Karpas-422 (cell line): Measurements from ENCODE around the gene SORCS1. TPM values are rescaled to one million over a fixed set of nuclear protein-coding genes. Genes with fewer than 3 reads are reported as not detected.

ENCODE experiments used
- DNase-seq: peaks from one replicate; pipeline ENCODE4 v3.0.0-alpha.2; 2015
- H2AFZ ChIP-seq: fragments of 200-600 bp; sonication (generic); 2 replicates; pipeline ENCODE4 v1.6.1; 2014; ENCODE audit warnings: antibody characterized with exemption, low read length, mixed read lengths
- H3K27ac ChIP-seq: fragments of 200-600 bp; sonication (generic); 2 replicates; pipeline ENCODE4 v1.5.1; 2014; ENCODE audit warnings: mild to moderate bottlenecking, low read length, moderate library complexity
- H3K27me3 ChIP-seq: fragments of 200-600 bp; sonication (generic); 2 replicates; pipeline ENCODE4 v1.6.1; 2014; ENCODE audit warnings: low read length, mixed read lengths
- H3K36me3 ChIP-seq: fragments of 200-600 bp; sonication (generic); 2 replicates; pipeline ENCODE4 v1.6.1; 2014; ENCODE audit warnings: low read length, mixed read lengths; ENCODE audit not compliant: insufficient read depth
- H3K4me1 ChIP-seq: fragments of 200-600 bp; sonication (generic); 2 replicates; pipeline ENCODE4 v1.6.1; 2014; ENCODE audit warnings: mild to moderate bottlenecking, low read length, mixed read lengths
- H3K4me2 ChIP-seq: fragments of 200-600 bp; sonication (generic); 2 replicates; pipeline ENCODE4 v1.6.1; 2014; ENCODE audit warnings: low read length, low read depth, mild to moderate bottlenecking; ENCODE audit not compliant: poor library complexity, severe bottlenecking
- H3K4me3 ChIP-seq: fragments of 200-600 bp; sonication (generic); 2 replicates; pipeline ENCODE4 v1.5.1; 2014; ENCODE audit warnings: mild to moderate bottlenecking, antibody characterized with exemption, low read length, mixed read lengths
- H3K79me2 ChIP-seq: fragments of 200-600 bp; sonication (generic); 2 replicates; pipeline ENCODE4 v1.6.1; 2014; ENCODE audit warnings: mild to moderate bottlenecking, low read length, mixed read lengths
- H3K9ac ChIP-seq: fragments of 200-600 bp; sonication (generic); 2 replicates; pipeline ENCODE4 v1.6.0; 2014; ENCODE audit warnings: low read length
- H3K9me2 ChIP-seq: fragments of 200-600 bp; sonication (generic), shearing (Covaris generic); replicated peaks from 2 replicates; pipeline ENCODE4 v1.6.0; 2014; ENCODE audit warnings: mild to moderate bottlenecking, low read length, moderate library complexity; ENCODE audit not compliant: insufficient read depth
- H3K9me3 ChIP-seq: fragments of 300-700, 200-600 bp; sonication (generic); 2 replicates; pipeline ENCODE4 v1.6.1; 2014; ENCODE audit warnings: low read length, mixed read lengths
- H4K20me1 ChIP-seq: fragments of 200-600 bp; sonication (generic); 2 replicates; pipeline ENCODE4 v1.6.1; 2014; ENCODE audit warnings: mild to moderate bottlenecking, antibody characterized with exemption, low read length, low read depth; ENCODE audit not compliant: insufficient read depth
- total RNA-seq: library from RNA; depleted of rRNA; stranded (reverse); fragments of >200 nt; shearing (Covaris generic); gene quantifications from 2 replicates; pipeline ENCODE4 v1.2.3, GENCODE V29; 2014; ENCODE audit warnings: low replicate concordance

SORCS1 gene
- total RNA-seq, 1 experiment from 2014 or later = not detected

DNA sequence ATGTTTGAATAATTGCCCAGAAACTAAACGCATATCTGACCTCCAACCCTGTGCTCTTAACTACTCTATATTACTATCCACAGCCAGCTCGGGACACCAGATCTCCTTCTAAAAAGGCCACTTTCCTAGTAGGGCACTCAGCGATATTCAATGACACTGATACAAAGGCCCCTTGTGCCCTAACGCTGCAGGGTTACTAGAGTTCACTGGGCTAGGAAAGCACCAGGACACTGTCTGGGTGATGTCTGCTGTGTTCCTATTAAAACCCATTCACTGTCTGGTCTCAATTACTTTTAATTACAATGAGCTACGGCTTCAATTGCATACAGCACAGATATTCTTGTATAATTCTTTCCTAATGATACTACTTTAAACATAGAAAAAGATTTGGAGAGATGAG, 91.7 kb downstream of the SORCS1 start:
- Histone ChIP-seq H3K9ac (no peak overlapping the region), H2AFZ (no peak overlapping the region), H3K9me2 (no peaks in the 10 kb centered on the region), H4K20me1 (no peaks in the 10 kb centered on the region), H3K9me3 (peaks cover 21% of the 10 kb centered on the region), H3K4me2 (no peak overlapping the region), H3K79me2 (no peaks in the 10 kb centered on the region), H3K4me3 (no peak overlapping the region), H3K36me3 (no peaks in the 10 kb centered on the region), H3K27ac (no peak overlapping the region), H3K4me1 (no peaks in the 10 kb centered on the region), H3K27me3 (no peaks in the 10 kb centered on the region)
- no peak for DNase-seq

DNA sequence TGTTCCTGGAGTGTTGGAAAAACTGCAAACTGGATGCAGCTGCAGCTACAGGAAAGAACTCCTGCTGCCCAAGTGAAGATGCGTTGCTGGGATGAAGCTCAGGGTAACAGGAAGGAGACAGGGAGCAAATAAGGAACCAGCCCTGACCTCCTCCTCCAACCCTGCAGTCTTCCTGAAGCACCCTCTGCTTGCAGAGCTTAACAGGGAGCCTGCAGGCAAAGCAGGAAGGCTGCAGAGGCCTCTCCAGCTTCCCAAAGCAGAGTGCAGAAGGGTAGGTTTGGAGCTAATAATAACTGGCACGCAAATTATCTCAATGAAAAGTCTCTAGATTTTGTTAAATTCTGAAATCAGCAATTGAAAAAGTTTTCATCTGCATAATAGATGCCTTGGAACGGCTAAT, 92.5 kb downstream of the SORCS1 start:
- Histone ChIP-seq H3K27me3 (no peaks in the 10 kb centered on the region), H3K27ac (no peak overlapping the region), H3K79me2 (no peaks in the 10 kb centered on the region), H3K4me3 (no peak overlapping the region), H2AFZ (no peak overlapping the region), H3K4me2 (no peak overlapping the region), H3K9ac (no peak overlapping the region), H3K9me2 (no peaks in the 10 kb centered on the region), H3K9me3 (peaks cover 18% of the 10 kb centered on the region), H4K20me1 (no peaks in the 10 kb centered on the region), H3K4me1 (no peaks in the 10 kb centered on the region), H3K36me3 (no peaks in the 10 kb centered on the region)
- no peak for DNase-seq

DNA sequence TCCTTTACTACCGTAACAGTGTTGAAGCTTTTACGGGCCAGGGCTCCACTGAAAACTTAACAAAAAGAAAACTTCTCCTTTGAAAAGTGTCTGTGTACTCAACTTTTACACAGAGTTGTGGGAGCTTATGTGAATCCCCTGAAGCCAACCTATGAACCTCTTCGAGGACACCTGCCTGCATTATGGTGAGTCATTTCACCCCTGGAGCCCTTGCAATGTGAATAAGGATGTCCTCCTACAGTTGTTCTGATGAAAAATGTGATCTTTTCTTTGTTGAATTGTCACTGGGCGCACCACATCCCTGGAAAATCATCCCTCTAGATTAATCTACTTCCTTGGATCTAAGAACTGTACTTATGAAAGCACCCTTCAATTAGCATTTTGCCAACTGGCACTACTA, 93.2 kb downstream of the SORCS1 start:
- Histone ChIP-seq H3K9me3 (peaks cover 17% of the 10 kb centered on the region), H4K20me1 (no peaks in the 10 kb centered on the region), H3K36me3 (no peaks in the 10 kb centered on the region), H3K4me1 (no peaks in the 10 kb centered on the region), H3K27ac (no peak overlapping the region), H3K79me2 (no peaks in the 10 kb centered on the region), H3K9ac (no peak overlapping the region), H3K4me3 (no peak overlapping the region), H3K4me2 (no peak overlapping the region), H2AFZ (no peak overlapping the region), H3K9me2 (no peaks in the 10 kb centered on the region), H3K27me3 (no peaks in the 10 kb centered on the region)
- DNase-seq = no peak

DNA sequence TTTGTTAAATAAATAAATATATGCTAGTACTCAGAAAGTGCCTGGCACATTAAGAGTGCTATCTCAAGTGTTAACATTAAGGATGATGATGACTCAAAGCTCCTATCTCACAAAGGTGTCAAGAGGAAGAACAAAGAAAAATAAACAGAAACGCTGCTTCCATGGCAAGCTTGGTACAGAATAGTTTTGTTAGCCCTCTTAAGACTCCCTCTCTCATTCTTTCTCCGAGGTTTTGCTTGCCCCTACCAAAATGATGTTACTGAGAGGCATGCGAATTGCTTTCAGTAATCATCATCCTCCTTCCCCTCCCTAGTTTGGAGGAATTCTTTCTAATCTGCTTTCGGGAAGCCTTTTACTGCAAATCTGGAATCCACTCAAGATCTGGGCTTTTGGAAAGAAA, 96.7 kb downstream of the SORCS1 start:
- Histone ChIP-seq H3K36me3 (no peaks in the 10 kb centered on the region), H3K9me3 (peaks cover 18% of the 10 kb centered on the region), H3K9me2 (no peaks in the 10 kb centered on the region), H3K79me2 (no peaks in the 10 kb centered on the region), H3K27ac (no peak overlapping the region), H3K9ac (no peak overlapping the region), H3K4me2 (no peak overlapping the region), H3K4me3 (no peak overlapping the region), H4K20me1 (no peaks in the 10 kb centered on the region), H3K4me1 (no peaks in the 10 kb centered on the region), H2AFZ (no peak overlapping the region), H3K27me3 (no peaks in the 10 kb centered on the region)
- no peak for DNase-seq

DNA sequence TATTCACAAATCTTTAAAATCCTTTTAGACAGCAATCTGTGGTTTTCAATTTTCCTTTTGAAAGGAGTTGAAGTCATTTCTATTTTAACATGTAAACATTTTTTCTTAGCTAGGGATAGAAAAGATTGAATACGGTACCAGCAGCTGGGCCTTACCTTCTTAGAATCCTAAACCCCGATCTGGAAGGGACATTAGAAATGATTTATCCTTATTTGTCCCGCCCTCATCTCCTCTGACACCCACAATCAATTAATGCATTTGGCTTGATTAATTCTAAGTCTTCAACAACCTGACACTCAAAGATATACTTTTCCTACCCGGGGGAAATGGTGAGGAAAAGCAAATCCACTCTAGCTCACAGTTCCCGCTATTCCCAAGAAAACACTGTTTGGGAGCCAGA, 100.4 kb downstream of the SORCS1 start:
- Histone ChIP-seq H3K27me3 (no peaks in the 10 kb centered on the region), H3K4me1 (no peaks in the 10 kb centered on the region), H4K20me1 (no peaks in the 10 kb centered on the region), H3K36me3 (no peaks in the 10 kb centered on the region; the same call in 1 of the 2 replicates), H3K9me2 (no peaks in the 10 kb centered on the region), H3K27ac (no peak overlapping the region), H3K9ac (no peak overlapping the region), H3K9me3 (peaks cover 17% of the 10 kb centered on the region), H3K79me2 (no peaks in the 10 kb centered on the region), H3K4me2 (no peak overlapping the region), H2AFZ (no peak overlapping the region), H3K4me3 (no peak overlapping the region)
- no peak for DNase-seq

DNA sequence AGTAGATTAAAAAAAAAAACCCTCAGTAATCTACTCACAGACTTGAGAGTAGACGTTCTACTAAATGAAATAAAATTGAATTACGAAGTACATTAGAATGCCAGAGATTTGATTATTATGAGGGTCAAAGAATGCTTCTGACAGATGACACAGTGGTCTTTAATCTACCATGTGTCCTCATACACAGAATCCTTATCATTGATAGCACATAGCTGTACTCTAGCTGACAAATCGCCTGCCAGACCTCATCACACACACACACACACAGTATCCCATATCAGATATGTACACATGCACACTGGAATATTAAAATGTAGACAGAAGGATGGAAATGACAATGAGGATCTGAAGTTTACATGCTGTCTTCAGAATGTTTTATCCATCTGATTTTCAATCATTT, 104.6 kb downstream of the SORCS1 start:
- no peak overlapping the region for H3K4me3 ChIP-seq
- H3K79me2 ChIP-seq = no peaks in the 10 kb centered on the region
- H4K20me1 ChIP-seq = no peaks in the 10 kb centered on the region
- H3K9me3 ChIP-seq = peaks cover 22% of the 10 kb centered on the region
- no peaks in the 10 kb centered on the region for H3K4me1 ChIP-seq
- H3K9me2 ChIP-seq = no peaks in the 10 kb centered on the region
- H3K4me2 ChIP-seq = no peak overlapping the region
- no peak overlapping the region for H2AFZ ChIP-seq
- no peak for DNase-seq
- no peak overlapping the region for H3K27ac ChIP-seq
- H3K36me3 ChIP-seq = no peaks in the 10 kb centered on the region; the same call in 1 of the 2 replicates
- H3K27me3 ChIP-seq = no peaks in the 10 kb centered on the region
- no peak overlapping the region for H3K9ac ChIP-seq

DNA sequence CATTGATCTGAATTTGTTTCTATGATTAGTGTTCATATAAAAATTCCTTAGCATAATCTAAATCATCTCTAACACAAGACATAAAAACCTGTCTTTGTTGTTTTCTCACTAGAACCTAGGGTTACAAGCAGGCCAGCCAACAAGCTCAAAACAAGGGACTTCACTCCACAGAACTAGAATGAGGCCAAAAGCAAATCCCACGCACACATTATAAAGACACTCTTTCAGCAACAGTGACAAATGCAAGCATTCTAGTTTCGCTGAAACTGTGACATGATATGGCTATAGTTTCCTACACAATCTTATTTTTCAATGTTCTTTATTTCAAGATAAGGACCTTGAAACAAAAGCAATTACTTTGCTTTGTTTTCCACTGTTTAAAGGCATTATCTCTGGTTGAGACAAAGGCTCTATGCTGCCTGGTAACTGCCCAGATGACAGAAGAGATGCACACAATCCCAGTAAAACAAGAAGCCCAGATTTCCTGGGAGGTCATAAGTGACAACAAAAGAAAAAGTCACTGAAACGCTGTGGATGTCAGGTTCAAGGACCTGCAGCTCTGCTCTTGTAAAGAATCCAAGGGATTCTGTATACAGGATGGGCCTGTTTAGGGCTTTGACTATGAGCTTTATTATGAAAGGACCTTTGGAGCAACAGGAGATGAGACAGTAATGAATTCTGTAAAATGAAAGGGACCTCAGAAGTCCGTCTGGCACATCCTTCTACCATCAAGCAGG, 105.3 kb downstream of the SORCS1 start:
- H2AFZ ChIP-seq = no peak overlapping the region
- no peaks in the 10 kb centered on the region for H3K27me3 ChIP-seq
- H3K36me3 ChIP-seq = no peaks in the 10 kb centered on the region; the same call in 1 of the 2 replicates
- no peak for DNase-seq
- H3K9me2 ChIP-seq = no peaks in the 10 kb centered on the region
- no peaks in the 10 kb centered on the region for H3K79me2 ChIP-seq
- H3K4me2 ChIP-seq = no peak overlapping the region
- H3K4me3 ChIP-seq = no peak overlapping the region
- no peak overlapping the region for H3K9ac ChIP-seq
- no peaks in the 10 kb centered on the region for H4K20me1 ChIP-seq
- H3K4me1 ChIP-seq = no peaks in the 10 kb centered on the region
- peaks cover 16% of the 10 kb centered on the region for H3K9me3 ChIP-seq
- no peak overlapping the region for H3K27ac ChIP-seq

DNA sequence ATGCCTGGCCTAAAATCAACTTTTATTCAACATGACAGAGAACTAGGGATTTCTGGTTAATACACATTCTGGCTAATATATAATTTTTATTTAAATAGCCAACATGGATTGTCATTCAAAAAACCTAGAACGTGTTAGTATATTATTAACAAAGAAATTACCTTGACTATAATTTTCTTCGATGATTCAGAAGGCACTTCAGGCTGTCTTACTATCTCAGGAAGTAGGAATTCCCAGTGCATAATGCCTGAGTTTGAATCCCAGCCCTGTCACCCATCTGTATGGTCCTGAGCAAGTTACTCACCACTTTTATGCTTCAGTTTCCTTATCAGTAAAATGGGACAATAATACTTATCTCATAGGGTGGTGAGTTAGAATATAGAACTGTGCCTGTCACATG, 106.2 kb downstream of the SORCS1 start:
- H3K27me3 ChIP-seq = no peaks in the 10 kb centered on the region
- H3K9me3 ChIP-seq = peaks cover 15% of the 10 kb centered on the region
- H3K27ac ChIP-seq = no peak overlapping the region
- H3K36me3 ChIP-seq = no peaks in the 10 kb centered on the region; the same call in 1 of the 2 replicates
- DNase-seq = no peak
- H3K9ac ChIP-seq = no peak overlapping the region
- H4K20me1 ChIP-seq = no peaks in the 10 kb centered on the region
- H2AFZ ChIP-seq = no peak overlapping the region
- no peak overlapping the region for H3K4me3 ChIP-seq
- no peak overlapping the region for H3K4me2 ChIP-seq
- H3K4me1 ChIP-seq = no peaks in the 10 kb centered on the region
- H3K79me2 ChIP-seq = no peaks in the 10 kb centered on the region
- no peaks in the 10 kb centered on the region for H3K9me2 ChIP-seq
